GM23338 (cell line): ENCODE measurements around the gene AIMP1. TPM values are rescaled to one million over a fixed set of nuclear protein-coding genes. Genes with fewer than 3 reads are reported as not detected.
"Not testable (repeated sequence)": the region's sequence is repeated elsewhere in the genome, so short reads cannot be mapped to it uniquely, and the experiment has no call there.

Experiments
- ATAC-seq: fragments of 200-7000 bp; cut with Tn5 transposase; 3 replicates; pipeline ENCODE4 v1.9.1; 2020
- DNase-seq: peaks from one replicate; pipeline ENCODE4 v3.0.0-alpha.2; 2015; ENCODE audit warnings: low spot score
- H2AFZ ChIP-seq: fragments of 200-600 bp; sonication (generic); 2 replicates; pipeline ENCODE4 v1.8.0; 2016; ENCODE audit warnings: antibody characterized with exemption, mild to moderate bottlenecking, moderate library complexity
- H3F3A ChIP-seq: fragments of 200-600 bp; sonication (generic); replicated peaks from 2 replicates; pipeline ENCODE4 v1.8.0; 2017; ENCODE audit warnings: antibody characterized with exemption, mixed run types, low read depth
- H3K27ac ChIP-seq: fragments of 200-600 bp; sonication (generic); 2 replicates; pipeline ENCODE4 v1.6.1; 2016; ENCODE audit warnings: low read depth
- H3K27me3 ChIP-seq: fragments of 200-600 bp; sonication (generic); 2 replicates; pipeline ENCODE4 v1.8.0; 2016; ENCODE audit warnings: mild to moderate bottlenecking, mixed run types, moderate library complexity; ENCODE audit not compliant: insufficient read depth
- H3K36me3 ChIP-seq: fragments of 200-600 bp; sonication (generic); 2 replicates; pipeline ENCODE4 v1.8.0; 2016; ENCODE audit warnings: mild to moderate bottlenecking; ENCODE audit not compliant: insufficient read depth
- H3K4me1 ChIP-seq: fragments of 200-600 bp; sonication (generic); 2 replicates; pipeline ENCODE4 v1.8.0; 2016; ENCODE audit warnings: mild to moderate bottlenecking, moderate library complexity; ENCODE audit not compliant: insufficient read depth
- H3K4me2 ChIP-seq: fragments of 200-600 bp; sonication (generic); 2 replicates; pipeline ENCODE4 v1.7.1; 2017; ENCODE audit warnings: mixed run types
- H3K4me3 ChIP-seq: fragments of 200-600 bp; sonication (generic); 2 replicates; pipeline ENCODE4 v1.6.1; 2016; ENCODE audit warnings: mixed run types
- H3K79me2 ChIP-seq: fragments of 200-600 bp; sonication (generic); replicated peaks from 2 replicates; pipeline ENCODE4 v1.8.0; 2017; ENCODE audit warnings: mild to moderate bottlenecking; ENCODE audit not compliant: insufficient read depth
- H3K9me2 ChIP-seq: fragments of 200-600 bp; sonication (generic); 2 replicates; pipeline ENCODE4 v1.8.0; 2017; ENCODE audit not compliant: insufficient read depth
- H4K20me1 ChIP-seq: fragments of 200-600 bp; sonication (generic); replicated peaks from 2 replicates; pipeline ENCODE4 v1.8.0; 2017; ENCODE audit warnings: mild to moderate bottlenecking; ENCODE audit not compliant: insufficient read depth
- H3K27ac Mint-ChIP-seq: 2 replicates; pipeline ENCODE4 v1.8.0; 2020; ENCODE audit warnings: inconsistent platforms, mild to moderate bottlenecking, moderate library complexity, mixed read lengths
- H3K27me3 Mint-ChIP-seq: 3 replicates; pipeline ENCODE4 v1.8.0; 2022; ENCODE audit warnings: low read depth, mild to moderate bottlenecking, moderate library complexity, mixed read lengths, inconsistent platforms; ENCODE audit not compliant: insufficient read depth, poor library complexity
- H3K36me3 Mint-ChIP-seq: 3 replicates; pipeline ENCODE4 v1.8.0; 2021; ENCODE audit warnings: low read depth, mild to moderate bottlenecking, inconsistent platforms, moderate library complexity, mixed read lengths
- H3K4me1 Mint-ChIP-seq: 3 replicates; pipeline ENCODE4 v1.8.0; 2020; ENCODE audit warnings: mild to moderate bottlenecking, inconsistent platforms, mixed read lengths
- H3K4me3 Mint-ChIP-seq: 3 replicates; pipeline ENCODE4 v1.8.0; 2021; ENCODE audit warnings: moderate library complexity, mild to moderate bottlenecking, inconsistent platforms, mixed read lengths
- H3K9me3 Mint-ChIP-seq: 3 replicates; pipeline ENCODE4 v1.8.0; 2020; ENCODE audit warnings: moderate library complexity, mild to moderate bottlenecking, inconsistent platforms, mixed read lengths
- polyA plus RNA-seq: library from polyadenylated mRNA; unstranded; fragments of >200 nt; fragmentation: Nextera tagmentation; extraction: Ambion mirVana; gene quantifications from 2 replicates; pipeline ENCODE4 v1.2.1, GENCODE V29; 2016
- total RNA-seq: library from RNA; depleted of rRNA; stranded (reverse); fragments of >200 nt; shearing (Covaris generic); gene quantifications from 2 replicates; pipeline ENCODE4 v1.2.3, GENCODE V29; 2014; rRNA removed

The AIMP1 gene
- total and polyA plus RNA-seq, 2 experiments from 2014 or later, result 34.5 to 200 TPM

- H3K27me3 Mint-ChIP-seq, H3K4me2 ChIP-seq, H3F3A ChIP-seq, H3K79me2 ChIP-seq, H3K27me3 ChIP-seq, H3K4me3 Mint-ChIP-seq, DNase-seq, H3K4me1 ChIP-seq, H3K4me1 Mint-ChIP-seq, H3K4me3 ChIP-seq, H3K36me3 ChIP-seq, H2AFZ ChIP-seq, H3K27ac Mint-ChIP-seq, H4K20me1 ChIP-seq, ATAC-seq, H3K9me2 ChIP-seq, H3K27ac ChIP-seq: not testable (repeated sequence)
- Mint-ChIP-seq H3K9me3 (peaks cover 25% of the 10 kb centered on the region), H3K36me3 (peaks cover 17% of the 10 kb centered on the region; the same call in 2 of the 3 replicates)
Measured at GRCh38 chr4:106398898-106399297, 82.5 kb downstream of the AIMP1 start.

Other genes starting within 250 kb of the AIMP1 start
- 26.5 and 28.9 TPM in 2 replicates for gene TBCK, start 341 bp upstream of the AIMP1 start, total RNA-seq
- 13.0 and 13.9 TPM in 2 replicates for gene TBCK, start 341 bp upstream of the AIMP1 start, polyA plus RNA-seq
- gene GIMD1, start 52.2 kb downstream of the AIMP1 start, total RNA-seq, result not detected in 2 replicates
- not detected in 2 replicates for gene GIMD1, start 52.2 kb downstream of the AIMP1 start, polyA plus RNA-seq